Progenitor cell of endocrine pancreas (in vitro differentiated cells): Measurements from ENCODE around the gene SNRPB. TPM values are rescaled to one million over a fixed set of nuclear protein-coding genes. Genes with fewer than 3 reads are reported as not detected.

Source experiments
- DNase-seq: peaks from one replicate; pipeline ENCODE4 v3.0.0; 2021; ENCODE audit warnings: low spot score; ENCODE audit not compliant: unreplicated experiment
- H3K27ac Mint-ChIP-seq: 2 replicates; pipeline ENCODE4 v1.8.0; 2021; ENCODE audit warnings: mild to moderate bottlenecking, moderate library complexity, mixed read lengths
- H3K27me3 Mint-ChIP-seq: 2 replicates; pipeline ENCODE4 v1.8.0; 2021; ENCODE audit warnings: mixed read lengths
- H3K36me3 Mint-ChIP-seq: 2 replicates; pipeline ENCODE4 v1.8.0; 2022; ENCODE audit warnings: mixed read lengths; ENCODE audit not compliant: insufficient read depth
- H3K4me1 Mint-ChIP-seq: 2 replicates; pipeline ENCODE4 v1.8.0; 2021; ENCODE audit warnings: low read depth, mixed read lengths
- H3K4me3 Mint-ChIP-seq: 2 replicates; pipeline ENCODE4 v1.8.0; 2021; ENCODE audit warnings: low read depth, mild to moderate bottlenecking, moderate library complexity, mixed read lengths
- H3K9me3 Mint-ChIP-seq: 2 replicates; pipeline ENCODE4 v1.8.0; 2021; ENCODE audit warnings: low read depth, mixed read lengths
- CTCF ChIP-seq: fragments of 200-600 bp; sonication (generic); IDR thresholded peaks from one replicate; pipeline ENCODE4 v1.5.0; 2021; ENCODE audit warnings: antibody characterized with exemption, mild to moderate bottlenecking; ENCODE audit not compliant: unreplicated experiment
- total RNA-seq: library from RNA; stranded (reverse); gene quantifications from 2 replicates; pipeline ENCODE4 v1.2.1, GENCODE V29; 2021

SNRPB gene
- total RNA-seq, 1 donor from 2014 or later, result 169 TPM

GRCh38 chr20:2451939-2452732 lies 18.5 kb downstream of the SNRPB start:
- no peaks in the 10 kb centered on the region for H3K36me3 Mint-ChIP-seq
- no peaks in the 10 kb centered on the region for H3K9me3 Mint-ChIP-seq
- no peaks in the 10 kb centered on the region for H3K4me1 Mint-ChIP-seq
- no peak overlapping the region for H3K4me3 Mint-ChIP-seq
- TF ChIP-seq CTCF, result peak; percentile 85
- H3K27me3 Mint-ChIP-seq, result peaks cover 4% of the 10 kb centered on the region
- no peak overlapping the region for H3K27ac Mint-ChIP-seq
- DNase-seq, result peak; percentile 70

GRCh38 chr20:2451422-2451821 lies 19.2 kb downstream of the SNRPB start:
- Mint-ChIP-seq H3K9me3 (no peaks in the 10 kb centered on the region), H3K4me1 (peaks cover 2% of the 10 kb centered on the region), H3K36me3 (no peaks in the 10 kb centered on the region), H3K4me3 (no peak overlapping the region), H3K27me3 (peaks cover 4% of the 10 kb centered on the region), H3K27ac (no peak overlapping the region)
- DNase-seq, result no peak
- TF ChIP-seq CTCF, result no peak

GRCh38 chr20:2449386-2449785 lies 21.2 kb downstream of the SNRPB start:
- Mint-ChIP-seq H3K4me1 (peaks cover 2% of the 10 kb centered on the region), H3K27ac (no peak overlapping the region), H3K36me3 (no peaks in the 10 kb centered on the region), H3K27me3 (peaks cover 4% of the 10 kb centered on the region), H3K4me3 (no peak overlapping the region), H3K9me3 (no peaks in the 10 kb centered on the region)
- TF ChIP-seq CTCF, result no peak
- DNase-seq, result no peak

GRCh38 chr20:2446845-2447244 lies 23.7 kb downstream of the SNRPB start:
- Mint-ChIP-seq H3K9me3 (no peaks in the 10 kb centered on the region), H3K36me3 (no peaks in the 10 kb centered on the region), H3K27ac (no peak overlapping the region), H3K4me1 (peaks cover 2% of the 10 kb centered on the region), H3K4me3 (no peak overlapping the region), H3K27me3 (peaks cover 4% of the 10 kb centered on the region)
- DNase-seq, result no peak
- no peak for TF ChIP-seq CTCF

- Mint-ChIP-seq H3K4me1 (no peaks in the 10 kb centered on the region), H3K4me3 (no peak overlapping the region), H3K27ac (no peak overlapping the region), H3K9me3 (no peaks in the 10 kb centered on the region), H3K36me3 (no peaks in the 10 kb centered on the region), H3K27me3 (peaks cover 9% of the 10 kb centered on the region)
- DNase-seq, result no peak
- no peak for TF ChIP-seq CTCF
Measured at GRCh38 chr20:2431185-2431584, 39.4 kb downstream of the SNRPB start.
